GM12891 (cell line): ENCODE results near the gene MARK1.

Experiments
- PAX5 ChIP-seq: IDR thresholded peaks from 2 replicates; pipeline ENCODE4 v1.6.1; 2011; ENCODE audit warnings: low read length, moderate library complexity, mild to moderate bottlenecking; ENCODE audit not compliant: insufficient read depth, severe bottlenecking
- POLR2A ChIP-seq: IDR thresholded peaks from 2 replicates; pipeline ENCODE4 v1.6.1; 2011; ENCODE audit warnings: low read depth, low read length, control low read depth
- POLR2AphosphoS5 ChIP-seq: IDR thresholded peaks from 2 replicates; pipeline ENCODE4 v1.6.1; 2011; ENCODE audit warnings: low read depth, low read length, control low read depth
- POU2F2 ChIP-seq: IDR thresholded peaks from 2 replicates; pipeline ENCODE4 v1.6.1; 2011; ENCODE audit warnings: low read depth, mild to moderate bottlenecking, control low read depth, low read length, moderate library complexity
- SPI1 ChIP-seq: IDR thresholded peaks from 2 replicates; pipeline ENCODE4 v1.6.1; 2011; ENCODE audit warnings: low read depth, low read length, control low read depth
- TAF1 ChIP-seq: IDR thresholded peaks from 2 replicates; pipeline ENCODE4 v1.6.1; 2011; ENCODE audit warnings: low read depth, low read length, control low read depth

DNA sequence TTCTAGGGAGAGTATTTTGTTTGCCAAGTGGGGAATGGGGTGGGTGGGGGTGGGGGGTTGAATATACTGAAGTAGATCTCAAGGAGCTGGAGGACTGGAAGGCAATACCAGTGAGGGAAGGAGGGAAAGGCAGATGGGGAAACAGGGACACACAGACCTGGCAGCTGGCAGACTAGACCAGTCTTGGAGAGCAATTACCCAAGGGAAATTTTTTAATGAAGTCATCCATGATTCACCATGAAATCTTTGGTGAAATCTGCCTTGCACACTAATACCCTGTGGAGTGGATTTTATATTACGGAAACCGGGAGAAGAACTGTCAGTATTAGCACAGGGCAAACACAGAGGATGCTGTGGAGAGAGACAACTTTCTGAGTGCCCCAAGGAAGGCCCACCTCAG is 29.7 kb upstream of the MARK1 start:
- TF ChIP-seq POLR2A (no peak), PAX5 (no peak), TAF1 (no peak), POLR2AphosphoS5 (no peak), POU2F2 (no peak), SPI1 (no peak)
